WTC11 (cell line): ENCODE results near the gene HPS1. TPM values are rescaled to one million over a fixed set of nuclear protein-coding genes. Genes with fewer than 3 reads are reported as not detected.

Experiments used
- ATAC-seq: fragments of 200-7000 bp; cut with Tn5 transposase; 2 replicates; pipeline ENCODE4 v1.10.0; 2021; ENCODE audit warnings: mild to moderate bottlenecking, moderate library complexity
- CTCF ChIA-PET: fragments of 300-600 bp; sonication (Branson Sonifier 250); formaldehyde crosslinking; loops from one replicate; lab custom pipeline; 2021; ENCODE audit warnings: antibody characterized with exemption; lab: Charles Lee
- POLR2A ChIA-PET: fragments of 350-600 bp; sonication (Branson Sonifier 250); formaldehyde crosslinking; loops from one replicate; lab custom pipeline; 2021; ENCODE audit warnings: antibody characterized with exemption; lab: Charles Lee
- DNase-seq: peaks from one replicate; pipeline ENCODE4 v3.0.0; 2021; ENCODE audit warnings: low spot score
- H3K27ac Mint-ChIP-seq: 2 replicates; pipeline ENCODE4 v1.8.0; 2021; ENCODE audit warnings: mixed read lengths
- H3K27me3 Mint-ChIP-seq: 2 replicates; pipeline ENCODE4 v1.8.0; 2021; ENCODE audit warnings: low read depth, mild to moderate bottlenecking, moderate library complexity, mixed read lengths
- H3K36me3 Mint-ChIP-seq: 2 replicates; pipeline ENCODE4 v1.8.0; 2021; ENCODE audit warnings: mixed read lengths
- H3K4me1 Mint-ChIP-seq: 2 replicates; pipeline ENCODE4 v1.8.0; 2022; ENCODE audit warnings: mixed read lengths
- H3K4me3 Mint-ChIP-seq: 2 replicates; pipeline ENCODE4 v1.8.0; 2021; ENCODE audit warnings: mild to moderate bottlenecking, moderate library complexity, mixed read lengths
- H3K9me3 Mint-ChIP-seq: 2 replicates; pipeline ENCODE4 v1.8.0; 2021; ENCODE audit warnings: mixed read lengths
- CBFB ChIP-seq: sonication (generic); formaldehyde crosslinking; IDR thresholded peaks from 2 replicates; pipeline ENCODE4 v1.8.1; 2022; ENCODE audit warnings: mild to moderate bottlenecking, low read depth, missing genetic modification reagents
- ETV6 ChIP-seq: sonication (generic); formaldehyde crosslinking; IDR thresholded peaks from 2 replicates; pipeline ENCODE4 v1.8.1; 2022; ENCODE audit warnings: mild to moderate bottlenecking, missing genetic modification reagents
- GABPB1 ChIP-seq: sonication (generic); formaldehyde crosslinking; IDR thresholded peaks from 2 replicates; pipeline ENCODE4 v1.8.1; 2023; ENCODE audit warnings: mild to moderate bottlenecking, missing genetic modification reagents
- IRF2 ChIP-seq: sonication (generic); formaldehyde crosslinking; IDR thresholded peaks from 2 replicates; pipeline ENCODE4 v1.8.0; 2022; ENCODE audit warnings: low read depth, missing genetic modification reagents, borderline replicate concordance
- NFE2L1 ChIP-seq: sonication (generic); formaldehyde crosslinking; IDR thresholded peaks from 2 replicates; pipeline ENCODE4 v1.8.1; 2023; ENCODE audit warnings: missing genetic modification reagents
- NR2C2 ChIP-seq: sonication (generic); formaldehyde crosslinking; IDR thresholded peaks from 2 replicates; pipeline ENCODE4 v1.8.0; 2022; ENCODE audit warnings: mild to moderate bottlenecking, missing genetic modification reagents
- SMAD4 ChIP-seq: sonication (generic); formaldehyde crosslinking; IDR thresholded peaks from 2 replicates; pipeline ENCODE4 v1.8.0; 2022; ENCODE audit warnings: mild to moderate bottlenecking, missing genetic modification reagents
- ZNF263 ChIP-seq: sonication (generic); formaldehyde crosslinking; IDR thresholded peaks from 2 replicates; pipeline ENCODE4 v1.8.1; 2022; ENCODE audit warnings: low read depth, mild to moderate bottlenecking, moderate library complexity, missing genetic modification reagents
- total RNA-seq: library from RNA; stranded (reverse); gene quantifications from 3 replicates; pipeline ENCODE4 v1.2.3, GENCODE V29; 2021
- TF ChIP-seq, protein P1 (sequence below): sonication (generic); formaldehyde crosslinking; IDR thresholded peaks from 2 replicates; pipeline ENCODE4 v1.8.1; 2022; ENCODE audit warnings: mild to moderate bottlenecking, missing genetic modification reagents, moderate library complexity, borderline replicate concordance
- TF ChIP-seq, protein P2 (sequence below): fragments of 250-450 bp; sonication (Bioruptor Pico); IDR thresholded peaks from 2 replicates; pipeline ENCODE4 v1.8.0; 2021; ENCODE audit warnings: mild to moderate bottlenecking
- TF ChIP-seq, protein P3 (sequence below): fragments of 250-450 bp; sonication (Bioruptor Pico); IDR thresholded peaks from 2 replicates; pipeline ENCODE4 v1.9.0; 2021; ENCODE audit warnings: mild to moderate bottlenecking
- TF ChIP-seq, protein P4 (sequence below): sonication (generic); formaldehyde crosslinking; IDR thresholded peaks from 2 replicates; pipeline ENCODE4 v1.8.1; 2023; ENCODE audit warnings: mild to moderate bottlenecking, missing genetic modification reagents
- TF ChIP-seq, protein P5 (sequence below): sonication (generic); formaldehyde crosslinking; IDR thresholded peaks from 2 replicates; pipeline ENCODE4 v1.8.0; 2022; ENCODE audit warnings: mild to moderate bottlenecking, missing genetic modification reagents
- TF ChIP-seq, protein P6 (sequence below): sonication (generic); formaldehyde crosslinking; conservative IDR thresholded peaks from 2 replicates; pipeline ENCODE4 v1.8.1; 2023; ENCODE audit warnings: mild to moderate bottlenecking, low read depth, missing genetic modification reagents, moderate library complexity

The HPS1 gene
- total RNA-seq, 1 experiment from 2014 or later: 49.3 TPM

DNA sequence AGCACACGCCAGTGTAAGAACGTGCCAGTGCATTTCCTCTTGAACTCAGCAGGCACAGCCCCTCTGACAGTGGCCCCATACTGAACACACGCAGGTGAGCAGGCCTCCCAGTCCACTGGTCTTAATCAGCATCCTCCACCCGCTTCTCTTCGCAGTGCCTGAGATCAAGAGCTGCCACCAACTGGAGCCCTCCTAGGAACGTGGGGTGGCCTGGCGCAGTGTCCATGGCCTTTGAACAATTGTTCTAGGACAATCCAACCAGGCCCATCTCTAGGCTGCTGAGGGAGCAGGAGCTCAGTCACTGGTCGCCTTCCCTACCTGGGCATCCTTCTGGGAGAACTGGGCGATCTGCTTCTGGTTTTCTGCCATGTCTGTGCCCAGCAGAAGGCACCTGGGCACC, 47.0 kb downstream of the HPS1 start (continued):
- TF ChIP-seq, protein P1, sequence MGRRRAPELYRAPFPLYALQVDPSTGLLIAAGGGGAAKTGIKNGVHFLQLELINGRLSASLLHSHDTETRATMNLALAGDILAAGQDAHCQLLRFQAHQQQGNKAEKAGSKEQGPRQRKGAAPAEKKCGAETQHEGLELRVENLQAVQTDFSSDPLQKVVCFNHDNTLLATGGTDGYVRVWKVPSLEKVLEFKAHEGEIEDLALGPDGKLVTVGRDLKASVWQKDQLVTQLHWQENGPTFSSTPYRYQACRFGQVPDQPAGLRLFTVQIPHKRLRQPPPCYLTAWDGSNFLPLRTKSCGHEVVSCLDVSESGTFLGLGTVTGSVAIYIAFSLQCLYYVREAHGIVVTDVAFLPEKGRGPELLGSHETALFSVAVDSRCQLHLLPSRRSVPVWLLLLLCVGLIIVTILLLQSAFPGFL (CRISPR knock-in tag): no peak
- TF ChIP-seq ZNF263 (CRISPR knock-in tag) (no peak), SMAD4 (no peak), CBFB (no peak)
- TF ChIP-seq, protein P2, sequence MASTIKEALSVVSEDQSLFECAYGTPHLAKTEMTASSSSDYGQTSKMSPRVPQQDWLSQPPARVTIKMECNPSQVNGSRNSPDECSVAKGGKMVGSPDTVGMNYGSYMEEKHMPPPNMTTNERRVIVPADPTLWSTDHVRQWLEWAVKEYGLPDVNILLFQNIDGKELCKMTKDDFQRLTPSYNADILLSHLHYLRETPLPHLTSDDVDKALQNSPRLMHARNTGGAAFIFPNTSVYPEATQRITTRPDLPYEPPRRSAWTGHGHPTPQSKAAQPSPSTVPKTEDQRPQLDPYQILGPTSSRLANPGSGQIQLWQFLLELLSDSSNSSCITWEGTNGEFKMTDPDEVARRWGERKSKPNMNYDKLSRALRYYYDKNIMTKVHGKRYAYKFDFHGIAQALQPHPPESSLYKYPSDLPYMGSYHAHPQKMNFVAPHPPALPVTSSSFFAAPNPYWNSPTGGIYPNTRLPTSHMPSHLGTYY (CRISPR knock-in tag): no peak
- TF ChIP-seq, protein P3, sequence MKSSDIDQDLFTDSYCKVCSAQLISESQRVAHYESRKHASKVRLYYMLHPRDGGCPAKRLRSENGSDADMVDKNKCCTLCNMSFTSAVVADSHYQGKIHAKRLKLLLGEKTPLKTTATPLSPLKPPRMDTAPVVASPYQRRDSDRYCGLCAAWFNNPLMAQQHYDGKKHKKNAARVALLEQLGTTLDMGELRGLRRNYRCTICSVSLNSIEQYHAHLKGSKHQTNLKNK (CRISPR knock-in tag): no peak
- TF ChIP-seq, protein P4, sequence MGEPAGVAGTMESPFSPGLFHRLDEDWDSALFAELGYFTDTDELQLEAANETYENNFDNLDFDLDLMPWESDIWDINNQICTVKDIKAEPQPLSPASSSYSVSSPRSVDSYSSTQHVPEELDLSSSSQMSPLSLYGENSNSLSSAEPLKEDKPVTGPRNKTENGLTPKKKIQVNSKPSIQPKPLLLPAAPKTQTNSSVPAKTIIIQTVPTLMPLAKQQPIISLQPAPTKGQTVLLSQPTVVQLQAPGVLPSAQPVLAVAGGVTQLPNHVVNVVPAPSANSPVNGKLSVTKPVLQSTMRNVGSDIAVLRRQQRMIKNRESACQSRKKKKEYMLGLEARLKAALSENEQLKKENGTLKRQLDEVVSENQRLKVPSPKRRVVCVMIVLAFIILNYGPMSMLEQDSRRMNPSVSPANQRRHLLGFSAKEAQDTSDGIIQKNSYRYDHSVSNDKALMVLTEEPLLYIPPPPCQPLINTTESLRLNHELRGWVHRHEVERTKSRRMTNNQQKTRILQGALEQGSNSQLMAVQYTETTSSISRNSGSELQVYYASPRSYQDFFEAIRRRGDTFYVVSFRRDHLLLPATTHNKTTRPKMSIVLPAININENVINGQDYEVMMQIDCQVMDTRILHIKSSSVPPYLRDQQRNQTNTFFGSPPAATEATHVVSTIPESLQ (CRISPR knock-in tag): no peak

DNA sequence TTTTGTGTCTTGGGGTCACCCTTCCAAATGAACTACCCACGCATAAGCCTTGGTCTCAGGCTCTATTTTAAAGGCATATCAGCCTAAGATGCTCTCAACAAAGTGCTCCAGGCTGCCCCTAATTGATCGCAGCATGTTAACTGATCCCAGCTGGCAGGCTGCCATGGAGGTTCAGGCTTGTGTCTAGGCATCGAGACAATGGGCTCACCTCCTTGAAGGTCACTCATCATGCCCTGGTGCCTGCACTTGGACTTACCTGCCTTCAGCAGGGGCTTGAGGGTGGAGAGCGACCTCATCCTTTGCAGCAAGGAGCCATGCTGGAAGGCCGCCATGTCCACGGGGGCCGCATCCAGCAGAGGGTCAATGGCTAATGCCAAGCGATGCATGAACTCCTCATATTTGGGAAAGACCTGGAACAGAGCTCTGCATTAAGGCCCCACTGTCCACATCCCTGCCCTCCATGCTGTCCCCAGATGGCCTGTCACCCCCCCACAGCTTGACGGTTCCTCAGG, 49.6 kb downstream of the HPS1 start:
- TF ChIP-seq IRF2: no peak
- no peak for TF ChIP-seq GABPB1
- Mint-ChIP-seq H3K4me3 (no peak overlapping the region), H3K36me3 (no peaks in the 10 kb centered on the region; the same call in 1 of the 2 replicates), H3K9me3 (no peaks in the 10 kb centered on the region), H3K27me3 (no peaks in the 10 kb centered on the region), H3K4me1 (no peaks in the 10 kb centered on the region), H3K27ac (no peak overlapping the region)
- DNase-seq (no peak), ATAC-seq (no peak)
- ChIA-PET POLR2A (interaction anchor here (0.7 kb wide), 1 partner anchor 180 kb away, joined by 4 read pairs; no protein-coding TSS in a partner anchor), CTCF (interaction anchor here (2.6 kb wide), 1 partner anchor 28 kb away, joined by 8 read pairs; no protein-coding TSS in a partner anchor)

DNA sequence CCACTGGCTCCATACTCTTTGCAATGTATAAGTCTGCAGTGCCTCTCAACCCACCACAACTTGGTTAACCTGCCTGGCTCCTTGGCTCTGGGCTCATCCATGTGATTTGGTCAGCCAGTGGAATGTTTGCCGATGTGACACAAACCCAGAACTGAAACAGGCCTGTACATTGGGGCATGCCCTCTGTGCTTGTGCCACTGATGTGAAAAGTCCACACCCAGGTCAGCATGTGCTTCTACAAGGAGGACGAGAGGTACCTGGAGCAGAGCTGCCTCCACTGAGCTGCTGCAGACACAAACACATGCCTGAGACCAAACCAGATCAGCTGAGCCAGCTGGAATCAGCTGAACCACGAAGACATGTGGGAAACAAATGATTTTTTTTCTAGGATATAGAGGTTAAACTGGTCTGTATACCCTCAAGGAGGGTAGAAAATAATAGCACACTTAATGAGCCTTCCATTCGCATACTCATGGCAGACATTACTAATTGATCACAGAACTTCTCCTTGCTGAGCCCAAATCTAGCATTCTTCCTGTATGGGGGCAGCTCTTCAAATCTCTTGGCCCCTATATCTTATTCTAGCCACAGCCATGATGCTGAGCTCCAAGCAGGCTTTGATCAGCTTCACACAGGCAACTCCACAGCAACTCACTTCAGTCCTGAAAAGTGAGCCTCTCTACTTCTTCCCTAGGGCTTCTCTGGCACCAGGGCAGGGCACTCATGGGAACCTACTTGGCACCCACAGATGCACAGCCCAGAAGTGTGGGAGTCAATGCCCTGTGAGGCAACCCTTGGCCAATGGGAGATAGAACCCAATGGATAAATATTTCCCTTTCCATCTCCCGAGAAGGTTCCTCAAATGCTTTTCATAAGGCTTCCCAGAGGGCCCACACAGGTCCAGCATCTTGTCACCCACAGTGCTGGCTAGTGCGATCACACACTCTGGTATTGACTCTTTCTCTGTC, 50.4 kb downstream of the HPS1 start:
- Mint-ChIP-seq H3K27ac (no peak overlapping the region), H3K4me3 (no peak overlapping the region), H3K27me3 (no peaks in the 10 kb centered on the region), H3K4me1 (no peaks in the 10 kb centered on the region), H3K9me3 (no peaks in the 10 kb centered on the region), H3K36me3 (peaks cover 1% of the 10 kb centered on the region; the same call in 1 of the 2 replicates)
- DNase-seq (no peak), ATAC-seq (no peak)
- ChIA-PET CTCF (interaction anchor here (2.6 kb wide), 1 partner anchor 29 kb away, joined by 8 read pairs; no protein-coding TSS in a partner anchor), POLR2A (no interaction called here)
- TF ChIP-seq, protein P5, sequence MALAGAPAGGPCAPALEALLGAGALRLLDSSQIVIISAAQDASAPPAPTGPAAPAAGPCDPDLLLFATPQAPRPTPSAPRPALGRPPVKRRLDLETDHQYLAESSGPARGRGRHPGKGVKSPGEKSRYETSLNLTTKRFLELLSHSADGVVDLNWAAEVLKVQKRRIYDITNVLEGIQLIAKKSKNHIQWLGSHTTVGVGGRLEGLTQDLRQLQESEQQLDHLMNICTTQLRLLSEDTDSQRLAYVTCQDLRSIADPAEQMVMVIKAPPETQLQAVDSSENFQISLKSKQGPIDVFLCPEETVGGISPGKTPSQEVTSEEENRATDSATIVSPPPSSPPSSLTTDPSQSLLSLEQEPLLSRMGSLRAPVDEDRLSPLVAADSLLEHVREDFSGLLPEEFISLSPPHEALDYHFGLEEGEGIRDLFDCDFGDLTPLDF: no peak

DNA sequence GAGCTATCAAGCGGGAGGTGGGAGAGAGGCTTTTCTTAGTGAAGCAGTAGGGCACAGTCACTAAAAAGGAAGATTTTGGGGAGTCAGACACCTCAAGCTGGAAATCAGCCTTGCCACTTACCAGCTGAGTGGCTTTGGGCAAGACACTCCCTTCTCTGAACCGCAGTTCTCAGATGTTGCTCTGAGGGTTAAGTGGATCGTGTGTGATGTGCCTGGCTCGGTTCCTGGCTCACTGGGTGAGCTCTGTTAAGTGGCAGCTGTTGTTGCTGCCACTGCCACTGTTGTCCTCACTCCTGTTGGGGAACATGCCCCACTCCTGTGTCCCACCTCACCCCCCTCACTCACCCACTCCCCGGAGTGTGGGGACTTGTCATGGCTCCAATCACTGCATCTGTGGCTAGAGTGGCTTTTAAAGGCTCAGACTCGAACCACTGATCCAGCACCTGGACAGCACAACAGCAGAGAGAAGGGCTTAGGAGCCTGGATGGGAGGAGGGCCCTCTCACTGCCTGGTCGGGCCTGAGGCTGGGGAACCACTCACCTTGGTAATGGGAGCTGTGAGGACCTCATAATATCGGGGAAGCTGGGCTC, 51.8 kb downstream of the HPS1 start:
- CTCF ChIA-PET: interaction anchor here (0.9 to 2.6 kb wide), 4 partner anchors 9 to 86 kb away, joined by 3 to 8 read pairs (median 4); no protein-coding TSS in a partner anchor
- no peak for DNase-seq
- ATAC-seq: peak; percentile 36
- Mint-ChIP-seq H3K27ac (no peak overlapping the region), H3K4me3 (no peak overlapping the region), H3K9me3 (no peaks in the 10 kb centered on the region), H3K27me3 (no peaks in the 10 kb centered on the region), H3K4me1 (no peaks in the 10 kb centered on the region), H3K36me3 (peaks cover 3% of the 10 kb centered on the region; the same call in 1 of the 2 replicates)
- POLR2A ChIA-PET: no interaction called here
- TF ChIP-seq NFE2L1 (CRISPR knock-in tag): no peak
- no peak for TF ChIP-seq ETV6 (CRISPR knock-in tag)
- no peak for TF ChIP-seq NR2C2 (CRISPR knock-in tag)
- TF ChIP-seq, protein P6, sequence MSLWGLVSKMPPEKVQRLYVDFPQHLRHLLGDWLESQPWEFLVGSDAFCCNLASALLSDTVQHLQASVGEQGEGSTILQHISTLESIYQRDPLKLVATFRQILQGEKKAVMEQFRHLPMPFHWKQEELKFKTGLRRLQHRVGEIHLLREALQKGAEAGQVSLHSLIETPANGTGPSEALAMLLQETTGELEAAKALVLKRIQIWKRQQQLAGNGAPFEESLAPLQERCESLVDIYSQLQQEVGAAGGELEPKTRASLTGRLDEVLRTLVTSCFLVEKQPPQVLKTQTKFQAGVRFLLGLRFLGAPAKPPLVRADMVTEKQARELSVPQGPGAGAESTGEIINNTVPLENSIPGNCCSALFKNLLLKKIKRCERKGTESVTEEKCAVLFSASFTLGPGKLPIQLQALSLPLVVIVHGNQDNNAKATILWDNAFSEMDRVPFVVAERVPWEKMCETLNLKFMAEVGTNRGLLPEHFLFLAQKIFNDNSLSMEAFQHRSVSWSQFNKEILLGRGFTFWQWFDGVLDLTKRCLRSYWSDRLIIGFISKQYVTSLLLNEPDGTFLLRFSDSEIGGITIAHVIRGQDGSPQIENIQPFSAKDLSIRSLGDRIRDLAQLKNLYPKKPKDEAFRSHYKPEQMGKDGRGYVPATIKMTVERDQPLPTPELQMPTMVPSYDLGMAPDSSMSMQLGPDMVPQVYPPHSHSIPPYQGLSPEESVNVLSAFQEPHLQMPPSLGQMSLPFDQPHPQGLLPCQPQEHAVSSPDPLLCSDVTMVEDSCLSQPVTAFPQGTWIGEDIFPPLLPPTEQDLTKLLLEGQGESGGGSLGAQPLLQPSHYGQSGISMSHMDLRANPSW (CRISPR knock-in tag): no peak
